Right cardiac atrium (tissue), 5 donors: ENCODE results near the gene FERD3L. TPM values are rescaled to one million over a fixed set of nuclear protein-coding genes. Genes with fewer than 3 reads are reported as not detected.
A peak's percentile ranks its signal among the peaks of the same experiment; 100 is the strongest.

Experiments used
- ATAC-seq, 2 donors: fragments of 200-7000 bp; cut with Tn5 transposase; one replicate each; pipeline versions ENCODE4 v1.8.0 to v1.9.1; 2020; ENCODE audit warnings: moderate library complexity in 2 of 2, mild to moderate bottlenecking in 1 of 2
- DNase-seq, 3 donors: peaks; one replicate each; pipeline ENCODE4 v3.0.0-alpha.2; 2020
- H3K27ac ChIP-seq: one replicate; pipeline ENCODE4 v1.5.1; 2013; ENCODE audit warnings: mild to moderate bottlenecking, low read length, control low read depth, moderate library complexity
- H3K27me3 ChIP-seq: one replicate; pipeline ENCODE4 v1.6.1; 2013; ENCODE audit not compliant: control insufficient read depth, insufficient read depth
- H3K4me1 ChIP-seq: one replicate; pipeline ENCODE4 v1.6.1; 2013; ENCODE audit warnings: low read length; ENCODE audit not compliant: control insufficient read depth, insufficient read depth
- H3K4me3 ChIP-seq: one replicate; pipeline ENCODE4 v1.5.1; 2013; ENCODE audit warnings: low read length, control low read depth
- H3K9me3 ChIP-seq: one replicate; pipeline ENCODE4 v1.6.1; 2013; ENCODE audit warnings: low read length; ENCODE audit not compliant: control insufficient read depth
- WGBS: extraction: QIAGEN DNeasy Blood & Tissue Kit; methylation state at CpG from one replicate; pipeline ENCODE4 v1.1.7; 2013; 5-methylcytosine and 5-hydroxymethylcytosine counted together
- intact Hi-C, 4 donors: fragments of 100-400 bp; cut with DNase I; formaldehyde crosslinking; loops; one replicate each; pipeline versions ENCODE4 v1.11.0 to v1.14.0; 2022 to 2023
- polyA plus RNA-seq: library from polyadenylated mRNA; stranded (reverse); fragments of 200-250 nt; gene quantifications from one replicate; pipeline ENCODE4 v1.2.3, GENCODE V29; 2013
- total RNA-seq, 4 donors: library from RNA; stranded (reverse); fragmentation: NEBNext Ultra II Directional; extraction: Animal tissue kit (Norgen Biotek cat#: 25700); gene quantifications; one replicate each; pipeline ENCODE4 v1.2.1, GENCODE V29; 2021
- donor health status: healthy with polysubstance abuse.
- donor health status: DM: no; HTN: yes; CAD: no.
- donor health status: DM: no; HTN: no; CAD: no.
- donor health status: DM: no; HTN: yes; CAD: no; lungs with severe emphysema.
- donor health status: DM: yes; HTN: yes; CAD: no.

Gene FERD3L
- total and polyA plus RNA-seq, 5 donors = not detected

DNA sequence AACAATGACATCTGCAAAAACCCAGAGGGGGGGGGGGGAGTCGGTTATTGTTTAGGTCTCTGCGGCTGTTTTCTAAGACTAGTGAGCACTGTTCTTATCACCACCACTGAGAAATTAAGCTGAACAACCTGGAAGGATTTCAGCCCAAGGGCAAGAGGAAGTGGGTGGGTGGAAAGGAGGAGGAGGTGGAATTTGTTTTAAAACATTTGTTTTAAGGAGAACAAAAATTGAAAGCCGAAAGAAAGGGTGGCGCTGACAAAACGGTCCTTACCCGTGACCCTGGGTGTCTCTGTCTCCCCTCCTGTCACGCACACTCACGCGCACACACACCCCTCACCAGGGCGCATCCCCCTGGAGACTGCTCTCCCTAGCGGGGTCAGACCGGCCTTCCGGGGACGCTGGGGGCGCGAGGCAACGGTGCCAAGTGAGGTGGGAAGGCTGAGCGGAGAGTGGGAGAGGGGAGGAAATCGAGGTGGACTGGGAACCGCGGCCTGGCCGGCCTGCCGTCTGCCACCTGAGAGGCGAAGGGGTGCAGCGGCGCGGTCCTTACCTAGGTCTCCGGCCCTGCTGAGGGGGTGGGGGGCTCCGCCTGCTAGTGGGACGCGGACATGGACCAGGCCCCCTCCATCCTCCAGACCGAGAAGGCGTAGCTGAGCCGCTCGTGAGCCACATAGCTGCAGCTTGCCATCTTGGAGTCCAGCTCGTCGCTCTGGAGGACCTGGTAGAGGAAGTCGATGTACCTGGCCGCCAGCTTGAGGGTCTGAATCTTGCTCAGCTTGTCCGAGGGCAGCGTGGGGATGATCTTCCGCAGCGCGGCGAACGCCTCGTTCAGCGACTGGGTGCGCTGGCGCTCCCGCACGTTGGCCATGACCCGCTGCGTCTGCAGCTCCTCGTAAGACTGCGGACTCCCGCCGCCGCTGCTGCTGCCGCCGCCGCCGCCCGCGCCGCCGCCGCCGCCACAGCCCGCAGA, 28.8 kb downstream of the FERD3L start:
- no peaks in the 10 kb centered on the region for H3K4me1 ChIP-seq
- DNase-seq (peak; percentile 25 to 71 (median 60)), ATAC-seq (peak; percentile 5 to 23)
- H3K4me3 ChIP-seq = peak overlapping the region; percentile 66
- H3K9me3 ChIP-seq = no peaks in the 10 kb centered on the region
- WGBS = 2% methylated on average over 70 of the region's 70 CpGs
- H3K27me3 ChIP-seq = no peaks in the 10 kb centered on the region
- no peak overlapping the region for H3K27ac ChIP-seq
- intact Hi-C loops = no loop called here

DNA sequence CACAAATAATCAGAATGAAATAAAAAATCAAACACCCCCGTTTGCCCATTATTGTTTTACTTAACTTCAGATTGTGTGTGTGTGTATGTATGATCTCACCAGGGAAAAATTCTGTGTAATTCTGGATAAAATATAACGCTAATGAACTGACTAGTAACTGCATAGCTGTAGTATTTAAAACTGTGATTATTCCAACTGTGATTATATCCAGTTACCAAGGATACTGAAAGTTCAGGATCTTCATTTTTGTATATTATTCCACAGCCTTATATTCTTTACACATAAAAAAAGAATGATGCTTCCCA, 30.7 kb downstream of the FERD3L start:
- intact Hi-C loops = no loop called here
- Histone ChIP-seq H3K4me3 (no peak overlapping the region), H3K27ac (no peak overlapping the region), H3K9me3 (no peaks in the 10 kb centered on the region), H3K27me3 (no peaks in the 10 kb centered on the region), H3K4me1 (no peaks in the 10 kb centered on the region)
- 31% methylated on average over 2 of the region's 2 CpGs for WGBS
- ATAC-seq = no peak
- no peak for DNase-seq

DNA sequence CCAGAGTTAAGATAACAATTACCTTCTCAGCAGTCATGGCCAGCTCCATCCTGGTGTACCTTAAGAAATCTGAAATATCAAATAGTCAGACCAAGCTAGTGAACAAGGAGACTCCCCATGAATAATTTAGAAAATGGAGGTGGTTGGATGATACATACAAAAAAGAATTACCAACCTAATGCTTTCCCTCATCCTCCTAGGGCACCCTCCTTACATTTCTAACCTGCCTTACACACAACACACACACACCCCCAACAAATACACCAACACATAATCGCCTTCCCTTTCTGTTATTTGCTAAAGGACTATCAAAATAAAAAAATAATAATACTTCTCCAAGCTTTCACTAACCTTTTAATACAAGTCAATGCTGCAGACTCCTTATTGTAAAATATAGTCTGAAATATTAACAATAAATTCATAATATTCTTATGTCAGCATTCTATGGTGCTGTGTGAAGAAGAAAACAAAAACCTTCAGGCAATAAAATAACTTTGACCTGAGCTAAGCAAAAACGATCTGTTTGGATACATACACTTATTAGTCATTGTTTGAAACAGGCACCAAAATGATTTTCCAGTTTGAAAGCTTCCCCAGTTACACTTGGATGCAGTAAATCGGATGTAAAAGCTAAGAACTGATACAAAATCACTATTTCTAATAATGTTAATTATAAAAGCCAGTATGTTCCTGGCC, 31.2 kb downstream of the FERD3L start:
- Histone ChIP-seq H3K4me1 (no peaks in the 10 kb centered on the region), H3K9me3 (no peaks in the 10 kb centered on the region), H3K27ac (no peak overlapping the region), H3K4me3 (no peak overlapping the region), H3K27me3 (no peaks in the 10 kb centered on the region)
- intact Hi-C loops = no loop called here
- 50% methylated on average over 3 of the region's 3 CpGs for WGBS
- no peak for DNase-seq
- ATAC-seq = no peak

DNA sequence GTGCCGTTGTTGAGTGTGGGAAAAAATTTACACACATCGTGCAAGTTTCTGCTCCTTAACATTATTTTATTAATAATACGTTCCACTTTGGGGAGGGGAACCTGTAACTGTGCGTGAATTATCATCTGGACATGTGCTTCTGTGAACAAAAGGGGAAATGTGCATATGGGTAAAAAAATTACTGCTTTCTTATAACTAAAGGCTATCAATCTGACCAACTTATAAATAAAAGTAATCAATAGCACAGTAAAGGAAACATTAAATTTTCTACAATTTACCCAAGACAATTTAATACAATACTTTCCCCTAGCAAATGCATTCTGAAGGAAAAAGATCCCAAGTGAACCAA, 32.2 kb downstream of the FERD3L start:
- no peak for DNase-seq
- intact Hi-C loops = no loop called here
- H3K9me3 ChIP-seq = no peaks in the 10 kb centered on the region
- peaks cover 4% of the 10 kb centered on the region for H3K4me1 ChIP-seq
- no peaks in the 10 kb centered on the region for H3K27me3 ChIP-seq
- WGBS = 51% methylated on average over 4 of the region's 4 CpGs
- no peak for ATAC-seq
- no peak overlapping the region for H3K27ac ChIP-seq
- H3K4me3 ChIP-seq = no peak overlapping the region

DNA sequence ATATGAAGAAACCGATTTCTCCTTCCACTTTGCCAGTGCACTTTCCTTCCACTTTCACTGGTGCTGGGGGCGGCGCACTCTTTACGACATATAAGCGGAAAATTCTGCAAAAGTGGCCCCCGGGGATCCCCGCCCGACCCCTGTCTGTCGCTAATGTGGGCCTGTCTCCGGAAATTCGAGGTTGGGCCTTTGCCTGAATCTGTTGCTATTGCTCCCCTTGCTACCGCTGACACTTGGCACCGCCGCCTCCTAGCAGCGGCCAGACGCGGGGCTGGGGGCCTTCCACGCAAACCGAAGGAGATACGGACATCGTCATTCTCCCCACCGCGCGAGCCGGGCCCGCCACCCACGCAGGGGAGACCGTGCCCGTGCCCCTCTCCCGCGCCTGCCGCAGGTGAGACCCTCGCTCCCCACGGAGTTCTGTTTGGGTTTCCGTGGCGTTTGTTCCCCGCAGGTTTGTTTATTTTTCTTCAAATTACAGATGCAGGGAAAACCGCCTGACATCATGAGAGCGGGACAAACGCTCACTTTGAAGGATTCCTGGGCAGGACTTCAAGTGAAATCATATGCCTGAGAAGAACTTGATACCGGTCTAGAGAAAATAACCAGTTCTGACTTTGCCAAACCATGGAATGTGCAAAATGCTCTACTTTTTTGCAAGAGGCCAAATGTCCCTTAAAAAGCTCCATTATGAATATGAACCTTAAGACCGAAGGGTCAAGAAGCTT, 32.8 kb downstream of the FERD3L start:
- intact Hi-C loops = no loop called here
- no peaks in the 10 kb centered on the region for H3K27me3 ChIP-seq
- peaks cover 4% of the 10 kb centered on the region for H3K4me1 ChIP-seq
- peak overlapping the region; percentile 34 for H3K4me3 ChIP-seq
- no peaks in the 10 kb centered on the region for H3K9me3 ChIP-seq
- no peak for ATAC-seq
- WGBS = 21% methylated on average over 42 of the region's 42 CpGs
- no peak overlapping the region for H3K27ac ChIP-seq
- DNase-seq = peak; percentile 28 to 67 (median 38)

DNA sequence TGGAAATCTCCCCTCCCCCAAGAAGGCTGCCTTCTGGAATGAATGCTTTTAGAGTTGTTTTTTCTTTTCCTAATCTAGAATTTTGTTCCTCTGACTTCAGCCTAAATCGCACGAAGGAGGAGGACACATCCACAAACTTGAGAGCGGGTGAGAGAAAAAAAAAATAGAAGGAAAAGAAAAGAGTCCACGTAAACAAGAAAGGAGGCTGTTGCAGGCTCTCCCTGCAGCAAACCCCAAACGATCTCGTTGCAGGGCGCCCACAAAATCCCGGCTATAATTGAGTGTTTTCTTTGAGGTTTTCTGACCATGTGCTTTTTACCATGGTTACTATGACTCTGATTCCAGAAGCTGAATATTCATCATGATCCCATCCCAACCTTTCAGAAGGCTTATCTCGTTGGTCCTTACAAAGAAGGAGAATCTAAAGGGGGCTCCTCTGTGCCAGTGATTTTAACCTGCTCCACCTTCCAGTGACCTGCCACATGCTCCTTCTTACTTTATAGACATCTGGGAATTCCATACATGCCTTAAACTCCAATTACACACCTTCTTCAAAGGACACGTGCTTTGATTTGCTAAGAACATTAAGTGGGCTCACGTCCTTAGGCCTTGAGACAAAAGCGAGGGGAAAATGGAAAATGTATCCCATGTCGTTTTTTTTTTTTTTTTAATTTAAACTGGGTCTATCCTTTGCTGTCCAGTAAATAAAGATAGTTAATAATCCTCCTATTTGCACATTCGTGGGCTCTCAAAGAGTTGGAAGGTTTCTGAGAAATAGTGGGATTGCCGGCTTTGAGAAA, 33.5 kb downstream of the FERD3L start:
- Histone ChIP-seq H3K4me1 (peaks cover 4% of the 10 kb centered on the region), H3K27me3 (no peaks in the 10 kb centered on the region), H3K27ac (no peak overlapping the region), H3K9me3 (no peaks in the 10 kb centered on the region), H3K4me3 (peak overlapping the region; percentile 34)
- WGBS = 56% methylated on average over 15 of the region's 15 CpGs
- intact Hi-C loops = no loop called here
- no peak for ATAC-seq
- no peak for DNase-seq

DNA sequence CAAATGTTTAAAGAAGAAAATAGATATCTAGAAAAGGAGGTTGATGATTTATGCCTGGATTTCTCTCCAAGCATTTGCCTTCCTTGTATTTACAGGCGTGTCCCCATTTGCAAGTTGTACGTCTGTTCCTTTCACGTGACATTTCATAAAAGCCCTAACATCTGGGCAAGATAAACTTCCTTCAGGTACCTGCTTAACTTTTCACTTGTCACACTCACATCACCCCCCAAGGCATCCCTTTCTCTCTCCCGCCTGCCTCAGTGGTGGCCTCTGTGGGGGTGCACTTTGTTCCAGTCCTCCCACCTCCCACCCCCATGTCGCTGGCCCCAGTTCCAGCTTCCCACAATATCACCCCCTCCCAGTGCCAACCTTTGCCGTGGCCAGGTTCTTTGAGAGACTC, 34.4 kb downstream of the FERD3L start:
- H3K4me1 ChIP-seq = peaks cover 4% of the 10 kb centered on the region
- H3K4me3 ChIP-seq = no peak overlapping the region
- intact Hi-C loops = no loop called here
- ATAC-seq = no peak
- H3K27me3 ChIP-seq = no peaks in the 10 kb centered on the region
- no peak for DNase-seq
- no peak overlapping the region for H3K27ac ChIP-seq
- no peaks in the 10 kb centered on the region for H3K9me3 ChIP-seq
- 63% methylated on average over 6 of the region's 6 CpGs for WGBS

DNA sequence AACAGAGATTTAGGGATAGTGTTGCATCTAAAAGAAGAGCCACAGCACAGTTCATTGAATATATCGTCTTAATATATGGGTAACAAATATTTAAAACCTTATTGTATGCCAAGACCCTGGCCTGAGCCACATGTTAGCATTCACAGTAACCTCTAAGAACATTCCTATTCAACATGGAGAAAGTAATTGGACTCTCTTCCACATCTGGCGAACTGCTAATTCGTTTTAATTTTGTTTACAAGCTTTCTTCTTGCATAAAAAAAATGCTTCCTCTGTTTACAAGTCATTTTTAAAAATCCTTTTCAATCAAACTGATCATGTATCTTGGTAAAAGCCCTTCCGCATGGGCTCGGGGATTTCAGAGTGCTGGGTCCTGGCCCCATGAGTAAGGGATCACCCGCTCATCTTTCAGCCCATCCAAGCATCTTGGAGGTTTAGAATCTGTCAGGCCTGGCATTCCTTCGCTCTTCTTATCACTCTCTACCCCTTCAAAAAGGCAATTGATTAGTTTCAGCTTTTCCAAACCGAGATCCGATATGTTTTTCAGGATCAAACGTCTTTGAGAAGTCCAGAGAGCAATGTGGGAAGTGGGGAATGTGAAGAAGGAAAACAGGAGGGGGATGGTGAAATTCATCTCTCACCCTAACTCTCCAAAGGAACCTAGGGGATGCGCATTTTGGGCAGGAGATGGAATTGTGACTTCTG, 35.0 kb downstream of the FERD3L start:
- H3K27me3 ChIP-seq = no peaks in the 10 kb centered on the region
- intact Hi-C loops = no loop called here
- H3K27ac ChIP-seq = no peak overlapping the region
- ATAC-seq (no peak), DNase-seq (no peak)
- peaks cover 4% of the 10 kb centered on the region for H3K4me1 ChIP-seq
- no peak overlapping the region for H3K4me3 ChIP-seq
- no peaks in the 10 kb centered on the region for H3K9me3 ChIP-seq
- WGBS = 64% methylated on average over 11 of the region's 11 CpGs

DNA sequence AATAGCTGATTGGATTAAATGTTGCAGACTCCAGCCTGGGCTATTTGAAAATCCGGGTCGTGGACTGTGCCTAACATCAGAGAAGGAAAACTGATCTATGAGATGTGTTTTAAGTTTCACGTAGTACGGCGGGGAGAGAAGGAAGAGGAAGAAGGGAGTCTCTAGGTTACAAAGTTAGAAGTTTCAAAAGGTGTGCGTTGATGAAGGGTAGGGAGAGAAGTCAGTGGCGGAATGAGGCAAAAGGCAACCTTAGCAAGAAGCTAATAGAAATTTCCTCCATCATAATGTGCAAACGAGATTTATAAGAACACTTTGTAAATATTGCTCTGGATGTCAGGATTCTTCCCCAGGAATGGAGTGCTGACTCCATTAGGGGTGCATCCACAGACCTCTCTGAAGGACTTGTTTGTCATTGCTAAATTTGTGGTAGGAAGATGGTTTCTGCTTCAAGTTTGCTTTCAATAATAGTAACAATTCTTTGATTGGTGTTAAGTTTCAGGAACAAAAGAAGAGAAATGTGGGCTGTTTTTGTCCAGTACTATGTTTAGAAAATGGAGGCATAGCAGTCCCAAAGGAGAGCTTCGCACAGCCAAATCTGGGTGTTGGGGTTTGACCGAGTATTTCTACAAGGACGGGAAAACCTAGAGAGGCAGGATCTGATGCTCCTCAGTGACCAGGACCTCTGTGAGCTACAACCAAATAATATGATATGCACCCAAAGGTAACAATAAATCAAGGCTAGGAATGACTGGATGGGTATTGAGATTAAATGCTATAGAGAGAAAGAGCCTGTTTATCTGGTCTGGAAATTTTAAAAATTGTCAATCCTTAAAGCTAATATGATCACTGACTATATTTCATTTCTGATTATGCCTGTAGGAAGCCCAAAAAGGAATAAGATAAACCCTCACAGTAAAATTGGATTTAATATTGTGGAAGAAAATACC, 35.9 kb downstream of the FERD3L start:
- 62% methylated on average over 11 of the region's 11 CpGs for WGBS
- DNase-seq (no peak), ATAC-seq (no peak)
- peaks cover 4% of the 10 kb centered on the region for H3K4me1 ChIP-seq
- H3K27me3 ChIP-seq = no peaks in the 10 kb centered on the region
- intact Hi-C loops = no loop called here
- no peak overlapping the region for H3K4me3 ChIP-seq
- no peak overlapping the region for H3K27ac ChIP-seq
- no peaks in the 10 kb centered on the region for H3K9me3 ChIP-seq
